CD4-positive, alpha-beta T cell treated with Interferon gamma for 1 hour (primary cell): Measurements from ENCODE around the gene FCN1.
"Not testable (repeated sequence)": the region's sequence is repeated elsewhere in the genome, so short reads cannot be mapped to it uniquely, and the experiment has no call there.

ENCODE experiments used
- DNase-seq: peaks from one replicate; pipeline ENCODE4 v3.0.0-alpha.2; 2020

The FCN1 gene

DNA sequence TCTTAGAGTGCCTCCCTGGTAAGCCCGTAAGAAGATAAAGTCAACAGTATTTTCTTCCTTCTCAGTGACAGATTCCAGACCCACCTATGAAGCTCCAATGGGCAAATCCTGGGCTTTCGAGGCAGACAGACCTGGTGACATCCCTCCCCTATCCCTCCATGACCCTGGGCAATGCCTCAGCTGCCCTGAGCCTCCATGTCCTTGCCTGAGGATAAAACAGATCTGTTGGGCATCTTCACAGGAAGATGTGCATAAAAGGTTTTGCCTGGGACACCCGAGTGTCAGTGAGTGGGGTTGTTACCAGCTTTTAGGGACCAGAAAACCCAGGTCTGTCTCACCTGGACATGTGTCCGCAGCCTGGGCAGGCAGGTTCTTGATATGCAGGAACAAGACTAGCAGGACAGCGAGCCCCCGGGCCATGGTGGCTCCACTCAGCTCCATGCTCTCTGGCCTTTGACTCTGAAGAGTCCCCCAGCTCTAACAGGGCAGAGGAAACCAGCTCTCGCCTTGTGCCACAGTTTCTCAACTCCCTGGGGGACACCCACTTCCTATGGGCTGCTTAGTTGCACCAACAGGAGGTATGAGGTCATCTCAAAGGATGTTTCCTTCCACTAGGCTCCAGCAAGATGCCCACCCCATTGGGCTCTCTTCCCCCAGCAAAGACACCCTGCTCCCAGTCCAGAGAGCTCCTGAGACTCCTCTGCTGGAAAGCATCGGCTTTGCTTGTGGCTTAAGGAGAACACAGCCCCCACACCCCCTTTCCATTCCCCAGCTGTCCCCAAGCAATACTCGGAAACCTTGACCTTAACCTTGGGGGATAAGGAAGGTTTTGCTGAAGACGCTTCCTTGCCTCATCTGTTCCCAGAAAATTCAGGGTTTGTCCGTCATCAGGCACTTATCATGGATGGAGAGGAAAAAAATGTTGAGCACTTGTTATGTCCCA, at the start of gene FCN1:
Gene FCN1 (minus strand): TSS at position 482 of the 943 bp plus-strand sequence. CDS start 41 bp downstream, at position 441.
- no peak for DNase-seq

DNA sequence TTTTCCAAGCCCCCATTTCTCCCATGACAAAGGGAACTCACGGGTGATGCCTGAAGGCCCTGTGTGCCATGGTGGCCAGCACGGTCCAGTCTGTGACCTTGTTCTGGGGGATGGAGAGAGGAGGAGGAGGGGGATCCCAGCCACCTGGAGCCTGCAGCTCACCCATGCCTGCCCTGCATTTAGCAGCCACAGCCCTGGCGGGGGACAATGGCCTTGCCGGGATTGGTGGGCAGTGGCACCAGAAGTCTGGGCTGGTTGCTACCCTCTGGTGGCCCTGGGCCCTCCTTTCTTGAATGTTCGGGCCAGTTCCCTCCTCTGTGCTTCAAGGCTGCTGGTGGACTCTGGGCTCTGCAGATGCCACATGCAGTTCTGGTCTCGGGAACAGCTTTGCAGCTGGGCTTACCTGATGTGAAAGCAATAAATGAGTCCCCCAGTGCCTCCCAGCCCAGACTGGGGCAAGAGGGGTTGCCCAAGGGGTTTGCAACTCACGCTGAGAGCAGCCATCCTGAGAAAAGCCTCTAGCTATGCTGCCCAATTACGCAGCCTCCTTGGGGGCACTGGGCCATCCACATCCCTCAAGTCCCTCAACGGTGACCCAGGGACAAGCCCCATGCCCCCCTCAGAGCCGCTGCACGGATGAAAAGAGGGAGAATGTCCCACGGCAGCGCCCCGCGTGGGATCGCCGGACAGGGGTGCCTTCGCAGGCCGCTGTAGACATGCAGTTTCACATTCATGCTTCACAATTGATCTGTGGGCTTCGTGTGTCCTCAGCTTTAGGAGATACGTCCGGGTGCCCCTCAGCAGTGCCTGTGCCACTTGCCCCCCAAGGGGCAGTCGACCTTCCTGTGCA, 49.2 kb upstream of the FCN1 start:
- no peak for DNase-seq

DNA sequence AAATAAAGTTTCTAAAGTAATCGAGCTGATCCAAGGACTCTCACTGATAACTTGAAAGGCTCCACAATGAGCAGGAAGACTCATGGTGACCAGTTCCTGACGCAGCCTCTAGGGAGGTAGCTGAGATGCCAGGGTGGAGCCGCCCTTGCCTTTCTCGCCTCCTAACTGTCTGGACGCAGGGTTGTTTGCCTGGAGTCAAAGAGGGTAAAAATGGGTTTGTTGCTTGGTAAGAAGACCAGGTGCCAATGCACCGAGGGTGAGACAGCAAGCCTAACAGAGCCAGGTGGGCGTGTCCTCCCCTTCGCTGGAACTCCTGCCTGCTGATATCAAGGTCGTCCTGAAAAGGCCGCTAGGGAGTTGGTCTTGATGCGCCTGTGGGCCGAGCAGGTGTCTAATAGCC, 48.6 kb upstream of the FCN1 start:
- DNase-seq = no peak

DNA sequence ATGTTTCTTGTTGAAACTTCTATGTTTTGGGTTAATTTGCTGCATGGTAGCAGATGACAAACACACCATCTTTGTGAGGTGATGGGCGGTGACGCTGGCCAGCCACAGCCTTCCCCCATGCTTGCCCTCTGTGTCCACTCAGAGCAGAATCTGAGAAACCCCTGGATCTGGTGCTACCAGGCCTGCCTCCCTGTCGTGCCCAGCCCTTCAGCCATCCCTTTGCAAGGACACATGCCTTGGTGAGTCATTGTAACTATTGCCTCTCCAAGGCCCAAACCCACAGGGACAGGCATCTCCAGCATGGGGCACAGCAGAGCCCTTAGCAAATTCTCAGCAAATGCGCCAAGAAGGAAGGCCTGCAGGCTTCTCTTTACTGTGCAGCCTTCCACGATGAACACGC, 48.1 kb upstream of the FCN1 start:
- no peak for DNase-seq

DNA sequence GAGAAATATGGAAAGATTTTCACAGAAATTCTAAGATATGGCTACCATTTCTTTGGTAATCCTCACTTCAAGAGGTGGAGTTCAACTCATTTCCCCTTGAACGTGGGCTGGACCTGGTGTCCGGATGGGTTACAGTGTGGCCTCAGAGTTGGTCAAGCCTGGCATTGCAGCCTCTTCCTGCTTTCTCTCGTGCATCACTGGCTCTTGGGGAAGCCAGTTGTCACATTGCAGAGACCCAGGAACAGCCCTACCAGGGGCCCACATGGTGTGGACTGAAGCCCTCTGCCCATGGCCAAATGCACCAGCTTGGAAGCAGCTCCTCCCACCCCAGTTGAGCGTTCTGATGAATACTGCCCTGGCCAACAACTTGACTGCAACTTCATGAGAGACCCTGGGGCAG, 47.7 kb upstream of the FCN1 start:
- DNase-seq = no peak

DNA sequence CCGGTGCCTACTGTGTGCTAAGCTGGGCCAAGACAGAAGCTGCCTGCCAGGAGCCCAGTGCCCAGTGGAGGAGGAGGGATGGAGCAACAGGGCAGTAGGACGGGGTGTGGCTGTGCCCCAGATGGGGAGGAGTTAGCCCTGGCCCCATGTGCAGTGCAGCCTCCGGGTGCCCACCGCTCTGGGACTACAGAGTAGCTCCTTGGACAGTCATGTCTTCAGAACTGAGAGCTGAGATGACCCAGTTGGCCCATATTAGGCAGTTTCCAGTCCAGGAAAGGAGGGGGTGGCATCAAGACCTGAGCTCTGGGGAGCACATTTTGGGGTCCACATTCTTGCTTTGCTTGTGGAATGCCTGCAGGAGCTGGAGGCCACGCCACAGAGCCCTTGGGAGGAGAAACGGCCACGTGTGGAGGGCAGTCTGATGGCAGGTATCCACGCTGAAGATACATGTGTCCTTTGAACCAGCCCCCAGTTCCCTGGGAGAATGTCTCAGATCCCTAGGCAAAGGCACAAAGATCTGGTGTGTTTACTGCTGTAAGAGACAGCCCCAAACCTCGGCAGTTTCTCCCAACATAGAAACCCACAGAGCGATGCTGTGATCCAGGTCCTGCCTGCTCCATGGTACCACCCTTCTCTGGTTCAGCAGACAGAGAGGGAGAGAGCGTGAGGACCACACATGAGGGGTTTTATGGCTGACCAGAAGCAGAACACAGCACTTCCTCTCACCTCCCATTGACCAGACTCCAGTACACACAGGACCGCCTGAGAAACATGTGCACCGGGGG, 46.8 kb upstream of the FCN1 start:
- no peak for DNase-seq

DNA sequence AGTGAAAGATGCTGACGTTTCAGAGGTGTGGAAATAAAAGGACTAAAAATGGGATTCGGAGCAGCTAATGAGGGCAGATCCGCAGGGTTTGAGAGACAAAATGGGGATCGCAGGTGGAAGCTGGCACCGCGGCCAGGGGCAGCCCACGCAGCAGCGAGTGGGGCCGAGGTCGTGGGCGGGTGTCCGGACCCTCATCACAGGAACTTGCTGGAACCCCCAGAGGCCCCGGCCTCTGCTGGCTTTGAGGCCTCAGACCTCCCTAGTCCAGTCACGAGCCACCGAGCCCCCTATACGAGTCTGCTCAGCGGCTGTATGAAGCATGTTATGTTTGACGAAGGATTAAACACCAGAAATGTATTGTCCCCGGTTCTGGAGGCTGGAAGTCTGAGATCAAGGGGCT, 45.8 kb upstream of the FCN1 start:
- no peak for DNase-seq

DNA sequence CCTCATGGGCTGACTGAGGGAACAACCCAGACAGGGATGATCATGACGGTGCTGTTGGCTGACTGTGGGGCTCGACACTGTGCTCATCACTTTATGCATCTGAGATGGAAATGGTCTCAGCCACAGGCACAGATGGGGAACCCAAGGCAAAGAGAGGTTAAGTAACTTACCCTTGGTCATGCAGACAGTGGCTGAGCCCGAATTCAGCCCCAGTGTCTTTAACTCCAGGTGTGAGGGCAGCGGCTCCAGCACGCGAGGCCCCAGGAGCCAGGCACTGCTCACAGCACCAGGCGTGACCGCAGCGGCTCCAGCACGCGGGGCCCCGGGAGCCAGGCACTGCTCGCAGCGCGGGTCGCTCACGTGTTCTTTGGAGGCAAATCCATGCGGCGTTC, 45.3 kb upstream of the FCN1 start:
- no peak for DNase-seq

DNA sequence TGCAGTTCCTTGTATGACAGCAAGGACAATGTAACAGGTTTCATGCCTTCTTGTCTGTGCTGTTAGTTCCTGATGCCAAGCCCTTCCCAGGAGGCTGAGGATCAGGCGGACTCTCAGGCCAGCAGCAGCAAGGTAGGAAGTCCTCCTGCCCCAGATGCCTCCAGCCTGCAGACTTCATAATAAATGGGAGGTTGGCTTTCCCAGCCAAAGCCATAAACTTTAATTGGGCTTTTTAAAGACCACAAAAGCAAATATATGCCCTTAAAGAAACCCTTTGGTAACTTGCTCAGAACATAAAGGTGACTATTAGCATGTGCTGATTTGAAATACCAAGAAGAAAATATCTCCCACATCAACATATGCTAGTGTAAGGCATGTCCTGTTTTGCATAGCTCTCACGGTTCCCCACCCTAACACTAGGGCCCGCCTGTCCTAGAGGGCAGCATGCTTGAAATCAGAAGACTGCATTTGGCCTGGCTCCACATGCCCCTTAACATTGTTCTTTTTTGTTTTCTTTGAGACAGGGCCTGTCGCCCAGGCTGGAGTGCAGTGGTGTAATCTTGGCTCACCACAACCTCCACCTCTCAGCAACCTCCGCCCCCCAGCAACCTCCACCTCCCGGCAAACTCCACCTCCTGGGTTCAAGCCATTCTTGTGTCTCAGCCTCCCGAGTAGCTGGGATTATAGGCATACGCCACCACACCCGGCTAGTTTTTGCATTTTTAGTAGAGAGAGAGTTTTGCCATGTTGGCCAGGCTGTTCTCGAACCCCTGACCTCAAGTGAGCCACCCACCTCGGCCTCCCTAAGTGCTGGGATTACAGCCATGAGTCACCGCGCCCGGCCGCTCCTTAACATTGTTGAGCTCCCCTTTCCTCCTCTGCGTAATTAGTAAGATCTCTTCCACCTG, 44.6 kb upstream of the FCN1 start:
- no peak for DNase-seq

DNA sequence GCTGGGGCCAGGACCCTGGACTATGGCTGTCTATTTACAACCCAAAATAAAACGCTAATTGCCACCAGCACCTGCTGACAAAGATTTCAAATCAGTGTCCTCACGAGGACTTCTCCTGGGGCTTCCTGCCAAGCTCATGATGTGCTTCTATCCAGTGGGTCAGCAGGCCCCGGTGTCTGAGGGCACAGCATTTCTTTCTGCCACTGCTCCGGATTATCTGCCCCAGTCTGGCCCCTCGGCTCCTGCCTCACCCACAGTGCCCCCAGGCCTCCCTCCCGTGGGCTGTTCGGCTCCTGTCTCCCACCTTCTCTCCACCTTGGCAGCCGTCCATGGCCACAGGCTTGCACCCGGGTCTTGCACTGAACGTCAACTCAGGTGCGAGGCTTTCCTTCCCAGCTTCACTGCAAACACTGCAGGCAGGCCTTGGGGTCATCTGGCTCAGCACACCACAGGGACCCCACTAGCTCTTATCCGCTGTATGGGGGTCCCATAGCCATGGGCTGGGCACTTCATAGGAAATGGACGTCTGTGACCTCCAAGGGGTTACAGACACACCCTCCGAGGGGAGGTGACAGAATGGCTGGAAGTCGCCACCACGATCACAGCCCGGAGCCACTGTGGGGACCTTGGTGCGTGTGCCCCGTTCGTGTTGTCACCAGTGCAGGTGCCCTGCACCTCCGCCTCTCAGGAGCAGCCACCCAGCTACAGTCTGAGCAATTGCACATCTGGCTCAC, 43.8 kb upstream of the FCN1 start:
- DNase-seq = no peak

DNA sequence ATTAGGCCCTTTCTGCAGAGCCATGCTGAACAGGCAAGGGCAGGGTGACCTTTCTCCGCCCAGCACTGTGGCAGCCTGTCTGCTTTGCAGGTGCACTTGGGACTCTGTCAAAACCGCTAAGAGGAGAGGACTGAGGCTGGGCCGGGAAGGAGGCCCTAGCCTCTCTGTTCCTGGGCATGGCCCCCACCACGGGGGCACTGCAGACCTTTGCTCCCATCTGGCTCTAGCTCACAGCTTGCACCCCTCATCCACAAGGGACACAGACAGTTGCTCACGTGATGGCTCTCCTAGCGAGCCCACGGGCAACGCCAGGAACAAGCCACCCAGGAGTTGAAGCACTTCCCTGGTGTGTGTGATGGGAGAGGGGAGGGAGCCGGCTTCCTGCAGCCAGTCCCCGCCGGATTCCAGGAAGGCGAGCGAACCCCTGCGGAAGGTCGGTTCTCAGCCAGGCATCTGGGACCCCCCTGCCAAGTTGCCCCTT, 43.0 kb upstream of the FCN1 start:
- DNase-seq = no peak

DNA sequence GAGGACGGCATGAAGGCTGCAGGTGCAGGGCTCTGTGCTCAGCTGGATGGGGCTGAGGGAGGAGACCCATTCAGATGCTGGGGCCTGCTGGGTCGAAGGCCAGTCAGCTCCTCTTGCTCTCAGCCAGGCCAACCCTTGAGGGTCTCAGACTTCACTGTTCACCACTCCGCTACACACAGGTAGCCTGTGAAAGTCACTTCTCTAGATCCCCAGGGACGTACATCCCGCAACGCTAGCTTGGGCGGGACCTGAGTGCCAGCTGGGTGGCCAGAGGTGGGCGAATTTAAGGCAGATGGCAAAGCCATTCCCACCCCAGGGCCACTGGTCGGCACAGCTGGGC, 42.2 kb upstream of the FCN1 start:
- no peak for DNase-seq

DNA sequence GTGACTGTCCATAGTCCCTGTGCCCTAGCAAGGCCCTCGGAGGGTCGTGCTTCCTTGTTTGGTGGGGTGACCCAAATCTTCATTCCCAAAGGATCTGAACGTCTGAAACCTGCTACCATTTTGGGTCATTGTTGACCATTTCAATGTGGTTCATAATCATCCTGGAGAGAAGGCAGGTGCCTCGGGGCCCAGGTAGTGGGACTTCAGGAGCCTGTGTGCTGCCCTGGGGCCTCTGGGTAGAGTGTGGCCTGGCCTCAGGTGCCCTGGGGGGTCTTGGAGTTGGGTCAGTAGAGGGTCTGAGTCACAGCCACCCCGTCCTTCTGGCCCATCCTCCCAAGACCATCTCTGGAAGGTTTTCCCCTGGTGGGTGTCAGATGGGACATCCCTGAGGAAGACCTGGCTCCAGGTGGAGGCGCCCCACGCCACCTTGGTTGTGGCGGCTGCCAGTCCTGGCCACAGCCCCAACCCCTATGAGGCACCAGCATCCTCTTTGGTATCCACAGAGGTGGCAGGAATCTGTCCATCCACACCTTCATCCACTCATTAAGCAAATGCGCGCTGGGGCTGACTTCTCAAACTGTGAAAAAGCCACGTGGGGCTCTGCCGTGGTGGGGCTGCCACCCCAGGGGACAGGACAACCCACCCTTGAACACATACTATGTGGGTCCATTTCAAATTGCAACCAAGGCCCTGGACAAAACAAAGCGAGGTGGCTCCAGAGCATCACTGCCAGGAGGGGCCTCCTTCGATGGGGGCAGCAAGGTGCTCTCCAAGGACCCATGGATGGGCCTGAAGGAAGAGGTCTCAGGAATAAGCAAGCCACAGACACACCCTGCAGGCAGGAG, 41.6 kb upstream of the FCN1 start:
- no peak for DNase-seq

DNA sequence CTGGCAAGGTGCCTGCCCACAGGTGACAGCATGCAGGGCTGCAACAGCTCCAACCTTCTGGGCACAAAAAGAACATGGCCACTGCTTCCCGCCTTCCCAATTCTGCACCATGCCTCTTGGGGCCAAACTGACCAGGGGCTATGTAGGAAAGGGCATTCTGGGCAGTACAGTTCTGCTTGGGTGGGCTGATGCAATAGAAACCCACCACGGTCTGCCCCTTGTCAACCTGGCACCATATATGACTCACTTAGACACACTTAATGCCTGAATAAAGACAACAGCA, 40.2 kb upstream of the FCN1 start:
- DNase-seq = no peak

DNA sequence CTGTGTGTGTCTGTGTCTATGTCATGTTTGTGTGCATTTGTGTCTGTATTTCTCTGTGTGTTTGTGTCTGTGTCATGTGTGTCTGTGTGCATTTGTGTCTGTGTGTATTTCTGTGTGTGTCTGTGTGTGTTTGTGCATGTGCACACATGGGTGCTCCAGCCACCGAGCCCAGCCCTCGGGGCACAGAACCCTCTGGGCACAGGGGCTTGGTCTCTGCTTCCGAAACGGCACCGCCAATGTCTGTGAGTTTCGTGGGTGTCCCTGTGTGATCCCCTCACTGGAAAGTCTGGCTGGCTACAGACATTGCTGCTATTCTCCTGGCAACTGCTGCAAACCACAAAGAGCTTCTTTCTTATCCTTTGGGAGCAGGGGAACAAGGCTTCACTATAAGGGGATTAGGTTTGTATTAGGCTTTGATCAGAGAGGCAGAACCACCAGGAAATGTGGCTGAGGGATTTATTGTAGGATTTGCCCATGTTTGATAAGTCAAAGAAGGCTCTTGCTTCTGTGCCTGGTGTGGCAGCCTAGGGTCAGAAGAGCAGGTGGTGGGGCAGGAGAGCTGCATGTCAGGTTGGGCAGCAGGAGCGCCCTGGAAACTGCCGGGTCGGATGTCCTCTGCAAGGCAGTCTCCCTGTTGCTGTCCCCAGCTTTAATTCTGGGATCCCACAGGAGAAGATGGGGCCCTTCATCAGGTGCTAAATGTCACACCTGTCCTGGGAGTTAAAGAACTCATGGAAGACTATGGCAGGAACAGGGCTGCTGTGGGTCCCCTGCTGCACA, 39.6 kb upstream of the FCN1 start:
- no peak for DNase-seq

DNA sequence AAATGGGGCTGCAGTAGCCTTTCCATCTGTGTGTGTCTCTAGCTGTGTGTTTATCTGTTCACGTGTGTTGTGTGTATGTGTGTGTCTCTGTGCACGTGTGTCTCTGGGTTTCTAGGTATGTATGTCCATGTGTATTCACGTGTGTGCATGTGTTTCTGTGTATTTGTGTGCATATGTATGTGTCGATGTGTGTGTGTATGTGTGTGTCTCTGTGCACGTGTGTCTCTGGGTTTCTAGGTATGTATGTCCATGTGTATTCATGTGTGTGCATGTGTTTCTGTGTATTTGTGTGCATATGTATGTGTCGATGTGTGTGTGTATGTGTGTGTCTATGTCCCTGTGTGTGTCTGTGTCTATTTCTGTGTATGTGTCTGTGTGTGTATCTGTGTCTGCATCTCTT, 38.7 kb upstream of the FCN1 start:
- not testable (repeated sequence) for DNase-seq

DNA sequence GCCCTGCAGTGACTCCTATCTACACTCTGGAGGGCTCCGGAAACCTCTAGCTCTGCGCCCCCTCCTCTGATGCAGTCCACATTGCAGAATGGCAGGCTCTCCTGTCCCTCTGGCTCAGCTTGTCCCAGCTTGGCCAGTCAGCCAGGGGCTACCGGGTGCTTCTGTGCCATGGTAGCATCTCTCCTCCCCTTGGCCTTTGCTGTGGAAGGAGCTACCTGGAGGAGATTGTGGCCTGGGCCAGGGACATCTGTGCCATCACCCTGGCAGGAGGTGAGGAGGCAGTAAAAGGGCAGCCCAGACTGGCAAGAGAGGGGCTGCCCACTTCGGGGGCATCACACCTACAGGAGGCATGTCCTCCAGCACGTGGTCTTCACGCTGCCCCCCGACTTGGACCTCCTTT, 38.1 kb upstream of the FCN1 start:
- DNase-seq = no peak

DNA sequence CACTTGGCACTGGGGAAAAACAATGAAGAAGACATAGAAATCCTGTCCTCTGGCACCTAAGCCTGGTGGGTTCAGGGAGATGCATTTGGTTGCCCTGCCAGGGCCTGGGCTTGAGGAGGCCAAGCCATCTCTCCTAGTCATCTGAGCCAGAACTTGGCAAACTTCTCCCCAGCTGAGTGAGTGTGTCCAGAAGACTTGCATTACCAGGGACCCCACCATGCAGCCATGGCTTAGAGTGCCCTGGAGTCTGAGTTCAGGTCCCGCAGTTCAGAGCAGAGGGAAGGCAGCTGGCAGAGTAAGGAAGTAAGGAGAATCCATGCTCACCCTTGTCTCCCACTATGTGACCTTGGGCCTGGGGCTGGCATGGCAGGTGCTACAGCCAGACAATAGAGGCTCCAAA, 37.4 kb upstream of the FCN1 start:
- DNase-seq = no peak

DNA sequence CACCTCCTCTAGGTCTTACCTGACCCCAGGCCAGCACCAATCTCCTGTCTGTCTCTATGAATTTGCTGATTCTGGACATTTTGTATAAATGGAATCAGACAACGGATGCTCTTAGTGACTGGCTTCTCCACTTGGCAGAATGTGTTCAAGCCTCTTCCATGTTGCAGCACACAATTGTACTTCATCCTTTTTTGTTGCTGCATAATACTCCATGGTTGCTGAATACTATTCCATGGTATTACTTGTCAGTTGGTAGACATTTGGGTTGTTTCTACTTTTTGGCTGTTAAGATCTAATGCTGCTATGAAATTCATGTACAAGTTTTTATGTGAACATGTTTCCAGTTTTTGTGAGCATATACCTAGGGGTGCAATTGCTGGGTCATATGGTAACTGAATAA, 34.3 kb upstream of the FCN1 start:
- DNase-seq = no peak

DNA sequence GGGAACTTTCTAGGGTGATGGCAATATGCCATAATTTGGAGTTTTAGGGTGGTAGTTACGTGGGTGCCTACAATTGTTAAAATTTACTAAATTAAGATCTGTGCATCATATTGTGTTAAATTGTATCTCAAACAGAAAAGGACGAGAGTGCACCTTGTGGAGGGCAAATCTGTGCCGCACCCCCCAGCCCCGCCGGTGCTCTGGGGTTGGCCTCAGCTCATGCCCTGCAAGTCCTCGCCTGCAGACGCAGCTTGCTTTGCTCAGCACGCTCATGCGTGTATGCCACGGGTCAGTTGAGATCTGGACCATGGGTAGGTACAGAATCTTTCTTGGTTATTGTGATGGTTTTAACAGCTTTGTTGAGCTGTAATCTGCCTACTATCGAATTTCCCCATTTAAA, 33.7 kb upstream of the FCN1 start:
- no peak for DNase-seq
